GM12873 (cell line): ENCODE results near the gene ZMAT3.

Experiments used
- CTCF ChIP-seq: IDR thresholded peaks from 2 replicates; pipeline ENCODE4 v1.5.1; 2012; ENCODE audit warnings: low read depth, mild to moderate bottlenecking, moderate library complexity, low read length, control low read depth; ENCODE audit not compliant: insufficient read depth; ENCODE audit errors: missing control alignments

Gene ZMAT3

GRCh38 chr3:179038216-179038898, 33.3 kb downstream of the ZMAT3 start:
- TF ChIP-seq CTCF: no peak

GRCh38 chr3:179037351-179037750, 34.3 kb downstream of the ZMAT3 start:
- TF ChIP-seq CTCF: no peak

- no peak for TF ChIP-seq CTCF
Observed at GRCh38 chr3:179036626-179037300, 34.8 kb downstream of the ZMAT3 start.

- no peak for TF ChIP-seq CTCF
Observed at GRCh38 chr3:179036226-179036625, 35.4 kb downstream of the ZMAT3 start.

GRCh38 chr3:179035232-179035631, 36.4 kb downstream of the ZMAT3 start:
- no peak for TF ChIP-seq CTCF

- no peak for TF ChIP-seq CTCF
Observed at GRCh38 chr3:179029096-179029495, 42.5 kb downstream of the ZMAT3 start.

GRCh38 chr3:179028408-179028807, 43.2 kb downstream of the ZMAT3 start:
- TF ChIP-seq CTCF: no peak
